ENCODE data around the gene IL26.

Gene IL26

GRCh38 chr12:68237078-68237477, 11.5 kb upstream of the IL26 start:
- H3K4me3 ChIP-seq (ENCODE audit: low read depth, low read length) = peak overlapping the region; percentile 59
- TF ChIP-seq CTCF (IDR thresholded peaks at IDR 0.05; ENCODE audit: insufficient read depth, low read depth, low read length, missing control alignments) = no peak
- DNase-seq (ENCODE audit: low read depth) = no peak

- H3K4me3 ChIP-seq (ENCODE audit: low read depth, low read length) = peak overlapping the region; percentile 59
- peak; percentile 74 for DNase-seq (ENCODE audit: low read depth)
- peak; percentile 6 for TF ChIP-seq CTCF (IDR thresholded peaks at IDR 0.05; ENCODE audit: insufficient read depth, low read depth, low read length, missing control alignments)
These were observed 10.9 kb upstream of the IL26 start for GRCh38 chr12:68236421-68237059.

GRCh38 chr12:68235576-68235975, 10.0 kb upstream of the IL26 start:
- DNase-seq (ENCODE audit: low read depth) = no peak
- TF ChIP-seq CTCF (IDR thresholded peaks at IDR 0.05; ENCODE audit: insufficient read depth, low read depth, low read length, missing control alignments) = no peak

GRCh38 chr12:68234140-68234539, 8.5 kb upstream of the IL26 start:
- TF ChIP-seq CTCF (IDR thresholded peaks at IDR 0.05; ENCODE audit: insufficient read depth, low read depth, low read length, missing control alignments) = no peak
- DNase-seq (ENCODE audit: low read depth) = no peak
- H3K4me3 ChIP-seq (ENCODE audit: low read depth, low read length) = no peak overlapping the region

More at GRCh38 chr12:68235576-68235975, 10.0 kb upstream of the IL26 start:
- H3K4me3 ChIP-seq (ENCODE audit: low read depth, low read length) = no peak overlapping the region

- TF ChIP-seq CTCF (IDR thresholded peaks at IDR 0.05; ENCODE audit: insufficient read depth, low read depth, low read length, missing control alignments) = no peak
- no peak for DNase-seq (ENCODE audit: low read depth)
- H3K4me3 ChIP-seq (ENCODE audit: low read depth, low read length) = no peak overlapping the region
These were observed 7.9 kb upstream of the IL26 start for GRCh38 chr12:68233498-68233897.

GRCh38 chr12:68231691-68232090, 6.1 kb upstream of the IL26 start:
- no peak for TF ChIP-seq CTCF (IDR thresholded peaks at IDR 0.05; ENCODE audit: insufficient read depth, low read depth, low read length, missing control alignments)
- no peak overlapping the region for H3K4me3 ChIP-seq (ENCODE audit: low read depth, low read length)
- DNase-seq (ENCODE audit: low read depth) = no peak

GRCh38 chr12:68231229-68231628, 5.6 kb upstream of the IL26 start:
- no peak overlapping the region for H3K4me3 ChIP-seq (ENCODE audit: low read depth, low read length)
- no peak for DNase-seq (ENCODE audit: low read depth)
- no peak for TF ChIP-seq CTCF (IDR thresholded peaks at IDR 0.05; ENCODE audit: insufficient read depth, low read depth, low read length, missing control alignments)
